ENCODE data around the gene ACAP1. TPM values are rescaled to one million over a fixed set of nuclear protein-coding genes. Genes with fewer than 3 reads are reported as not detected.

The ACAP1 gene
- total RNA-seq, 6 donors from 2014 or later = 8.5 to 114 (median 22.8) TPM

- H3K9me3 ChIP-seq = no peaks in the 10 kb centered on the region
- ATAC-seq (ENCODE audit: low FRiP score in 2 of 2) = no peak
- 73 to 75% methylated on average over 19 of the region's 19 CpGs for WGBS, 2 donors
Observed at GRCh38 chr17:7348478-7349242, 12.3 kb downstream of the ACAP1 start.

GRCh38 chr17:7351665-7352502, 15.6 kb downstream of the ACAP1 start, which contains the start of gene KCTD11:
TSS of gene KCTD11 (plus strand) at chr17:7352162.
- H3K4me3 ChIP-seq = peak within 1 kb of the TSS; percentile 65 to 88 (median 68)
- no peaks in the 10 kb centered on the region for H3K27me3 ChIP-seq
- peak; percentile 61 to 87 for TF ChIP-seq POLR2AphosphoS5 (IDR thresholded peaks at IDR 0.05)
- peak in 1 of 4 donors; percentile 14 for TF ChIP-seq EP300 (IDR thresholded peaks at IDR 0.05)
- peak in 3 of 6 experiments; percentile 33 to 69 (median 62) for TF ChIP-seq CTCF (IDR thresholded peaks at IDR 0.05)
- peak in 2 of 4 donors; percentile 13 to 81 for TF ChIP-seq POLR2A (IDR thresholded peaks at IDR 0.05)
- DNase-seq = peak; percentile 93 to 99
- no peaks in the 10 kb centered on the region for H3K9me3 ChIP-seq
- peak; percentile 82 to 90 for ATAC-seq (ENCODE audit: low FRiP score in 2 of 2)
- peaks cover 36 to 60% (median 46%) of the 10 kb centered on the region in 4 donors for H3K4me1 ChIP-seq
- WGBS, 2 donors = 0% methylated on average over 3 to 5 of the region's 91 CpGs
- peak within 1 kb of the TSS; percentile 95 to 99 (median 96) for H3K27ac ChIP-seq
- H3K36me3 ChIP-seq = peaks cover 0 to 3% (median 0%) of the 10 kb centered on the region in 4 donors

More at GRCh38 chr17:7348478-7349242, 12.3 kb downstream of the ACAP1 start:
- no peaks in the 10 kb centered on the region for H3K27me3 ChIP-seq
- no peak overlapping the region for H3K4me3 ChIP-seq
- DNase-seq = no peak
- peaks cover 0 to 3% (median 0%) of the 10 kb centered on the region in 4 donors for H3K36me3 ChIP-seq
- TF ChIP-seq EP300 (IDR thresholded peaks at IDR 0.05) (no peak), POLR2AphosphoS5 (IDR thresholded peaks at IDR 0.05) (no peak), POLR2A (IDR thresholded peaks at IDR 0.05) (no peak), CTCF (IDR thresholded peaks at IDR 0.05) (no peak)
- H3K4me1 ChIP-seq = peaks cover 32 to 39% (median 36%) of the 10 kb centered on the region in 4 donors
- H3K27ac ChIP-seq = no peak overlapping the region

- ATAC-seq (ENCODE audit: low FRiP score in 2 of 2) (no peak), DNase-seq (no peak)
- no peaks in the 10 kb centered on the region for H3K27me3 ChIP-seq
- H3K4me1 ChIP-seq = peaks cover 36 to 60% (median 46%) of the 10 kb centered on the region in 4 donors
- H3K36me3 ChIP-seq = no peaks in the 10 kb centered on the region
- H3K4me3 ChIP-seq = peak overlapping the region; percentile 65 to 88 (median 68)
- peak in 3 of 6 experiments; percentile 32 to 49 (median 32) for TF ChIP-seq CTCF (IDR thresholded peaks at IDR 0.05)
- TF ChIP-seq POLR2AphosphoS5 (IDR thresholded peaks at IDR 0.05) = no peak
- peak overlapping the region; percentile 95 to 99 (median 96) for H3K27ac ChIP-seq
- no peaks in the 10 kb centered on the region for H3K9me3 ChIP-seq
- WGBS, 2 donors = 20% methylated on average over 10 of the region's 10 CpGs
Observed at GRCh38 chr17:7352503-7352889, 16.2 kb downstream of the ACAP1 start.

- TF ChIP-seq CTCF (IDR thresholded peaks at IDR 0.05) = no peak
- no peak for TF ChIP-seq POLR2A (IDR thresholded peaks at IDR 0.05)
- H3K9me3 ChIP-seq = no peaks in the 10 kb centered on the region
- WGBS, 2 donors = 92 to 96% methylated on average over 14 to 37 of the region's 37 CpGs
- H3K27ac ChIP-seq = peak overlapping the region in 3 of 4 donors; percentile 95 to 99 (median 95)
- no peaks in the 10 kb centered on the region for H3K27me3 ChIP-seq
- H3K36me3 ChIP-seq = no peaks in the 10 kb centered on the region
- H3K4me3 ChIP-seq = peak overlapping the region in 3 of 4 donors; percentile 65 to 88 (median 69)
- no peak for ATAC-seq (ENCODE audit: low FRiP score in 2 of 2)
- DNase-seq = peak in 1 of 2 donors; percentile 76
- H3K4me1 ChIP-seq = peaks cover 36 to 60% (median 46%) of the 10 kb centered on the region in 4 donors
Observed at GRCh38 chr17:7352910-7353635, 16.7 kb downstream of the ACAP1 start.

Data from upper lobe of left lung (tissue), 6 donors.